Fibroblast of the aortic adventitia (primary cell): ENCODE measurements around the gene COPS2. TPM values are rescaled to one million over a fixed set of nuclear protein-coding genes. Genes with fewer than 3 reads are reported as not detected.

Source experiments
- DNase-seq: peaks from one replicate; pipeline ENCODE4 v3.0.0-alpha.2; 2010; ENCODE audit warnings: low read depth
- H3K4me3 ChIP-seq: 2 replicates; pipeline ENCODE4 v1.5.1; 2011; ENCODE audit warnings: low read depth, mild to moderate bottlenecking, control low read depth, low read length, moderate library complexity
- CTCF ChIP-seq: IDR thresholded peaks from 2 replicates; pipeline ENCODE4 v1.5.1; 2011; ENCODE audit warnings: mild to moderate bottlenecking, low read length, control low read depth, inconsistent platforms; ENCODE audit not compliant: insufficient read depth
- total RNA-seq: library from RNA; depleted of rRNA; stranded (reverse); fragments of >200 nt; gene quantifications from 2 replicates; pipeline ENCODE4 v1.2.3, GENCODE V29; 2012; ENCODE audit warnings: low replicate concordance

The COPS2 gene
- total RNA-seq, 1 donor = 116 TPM

GRCh38 chr15:49134683-49135341, 20.6 kb downstream of the COPS2 start:
- DNase-seq = peak; percentile 68
- no peak overlapping the region for H3K4me3 ChIP-seq
- TF ChIP-seq CTCF = no peak

GRCh38 chr15:49131403-49131802, 24.0 kb downstream of the COPS2 start:
- DNase-seq = no peak
- no peak for TF ChIP-seq CTCF
- no peak overlapping the region for H3K4me3 ChIP-seq

- no peak overlapping the region for H3K4me3 ChIP-seq
- no peak for TF ChIP-seq CTCF
- no peak for DNase-seq
Observed at GRCh38 chr15:49124371-49124770, 31.0 kb downstream of the COPS2 start.

- no peak for TF ChIP-seq CTCF
- no peak for DNase-seq
Observed at GRCh38 chr15:49122541-49123062, 32.8 kb downstream of the COPS2 start.

GRCh38 chr15:49121901-49122300, 33.5 kb downstream of the COPS2 start:
- TF ChIP-seq CTCF = no peak
- DNase-seq = no peak
- H3K4me3 ChIP-seq = no peak overlapping the region

More at GRCh38 chr15:49122541-49123062, 32.8 kb downstream of the COPS2 start:
- H3K4me3 ChIP-seq = no peak overlapping the region

- DNase-seq = no peak
- TF ChIP-seq CTCF = no peak
- H3K4me3 ChIP-seq = no peak overlapping the region
Observed at GRCh38 chr15:49120832-49121231, 34.6 kb downstream of the COPS2 start.
